ENCODE data around the gene SERPINE3. TPM values are rescaled to one million over a fixed set of nuclear protein-coding genes. Genes with fewer than 3 reads are reported as not detected.

Gene SERPINE3
- polyA plus RNA-seq, 1 of the 3 experiments (the other 2 are of a cell fraction) = not detected

GRCh38 chr13:51333826-51334225 is 5.7 kb upstream of the SERPINE3 start:
- no peaks in the 10 kb centered on the region for H3K9me3 ChIP-seq
- H3F3A ChIP-seq (replicated peaks; ENCODE audit: insufficient read depth) = no peaks in the 10 kb centered on the region
- H3K27ac ChIP-seq (ENCODE audit: low read depth in 2 of 2, low read length in 1 of 2) = no peak overlapping the region
- H3K4me1 ChIP-seq (ENCODE audit: control insufficient read depth in 1 of 2, insufficient read depth in 2 of 2, low read depth in 1 of 2, low read length in 1 of 2) = peaks cover 0 to 4% of the 10 kb centered on the region in 2 experiments; a peak in 1 of 4 replicates
- no peak overlapping the region for H3K9ac ChIP-seq
- no peak overlapping the region for H2AFZ ChIP-seq (ENCODE audit: low read depth)
- H3K79me2 ChIP-seq (ENCODE audit: insufficient read depth) = no peaks in the 10 kb centered on the region
- TF ChIP-seq, protein P1, sequence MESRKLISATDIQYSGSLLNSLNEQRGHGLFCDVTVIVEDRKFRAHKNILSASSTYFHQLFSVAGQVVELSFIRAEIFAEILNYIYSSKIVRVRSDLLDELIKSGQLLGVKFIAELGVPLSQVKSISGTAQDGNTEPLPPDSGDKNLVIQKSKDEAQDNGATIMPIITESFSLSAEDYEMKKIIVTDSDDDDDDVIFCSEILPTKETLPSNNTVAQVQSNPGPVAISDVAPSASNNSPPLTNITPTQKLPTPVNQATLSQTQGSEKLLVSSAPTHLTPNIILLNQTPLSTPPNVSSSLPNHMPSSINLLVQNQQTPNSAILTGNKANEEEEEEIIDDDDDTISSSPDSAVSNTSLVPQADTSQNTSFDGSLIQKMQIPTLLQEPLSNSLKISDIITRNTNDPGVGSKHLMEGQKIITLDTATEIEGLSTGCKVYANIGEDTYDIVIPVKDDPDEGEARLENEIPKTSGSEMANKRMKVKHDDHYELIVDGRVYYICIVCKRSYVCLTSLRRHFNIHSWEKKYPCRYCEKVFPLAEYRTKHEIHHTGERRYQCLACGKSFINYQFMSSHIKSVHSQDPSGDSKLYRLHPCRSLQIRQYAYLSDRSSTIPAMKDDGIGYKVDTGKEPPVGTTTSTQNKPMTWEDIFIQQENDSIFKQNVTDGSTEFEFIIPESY (IDR thresholded peaks at IDR 0.05; ENCODE audit: borderline replicate concordance, low read depth) = no peak
- TF ChIP-seq SIN3A (IDR thresholded peaks at IDR 0.05; ENCODE audit: borderline replicate concordance, low read depth, low read length) (no peak), TCF12 (IDR thresholded peaks at IDR 0.05) (no peak), CTCF (IDR thresholded peaks at IDR 0.05) (no peak), FOXM1 (IDR thresholded peaks at IDR 0.05; ENCODE audit: low read depth) (no peak), RXRA (IDR thresholded peaks at IDR 0.05; ENCODE audit: borderline replicate concordance, low read depth) (no peak), RCOR1 (IDR thresholded peaks at IDR 0.05; ENCODE audit: low read length) (no peak), MXI1 (IDR thresholded peaks at IDR 0.05; ENCODE audit: low read depth, low read length) (no peak)
- TF ChIP-seq, protein P2, sequence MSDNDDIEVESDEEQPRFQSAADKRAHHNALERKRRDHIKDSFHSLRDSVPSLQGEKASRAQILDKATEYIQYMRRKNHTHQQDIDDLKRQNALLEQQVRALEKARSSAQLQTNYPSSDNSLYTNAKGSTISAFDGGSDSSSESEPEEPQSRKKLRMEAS (IDR thresholded peaks at IDR 0.05; ENCODE audit: low read depth) = no peak
- H3K9me2 ChIP-seq = no peaks in the 10 kb centered on the region
- H3K4me3 ChIP-seq (ENCODE audit: low read depth in 2 of 2, low read length in 1 of 2) = no peak overlapping the region
- POLR2A ChIA-PET = no interaction called here
- CTCF ChIA-PET = no interaction called here
- no peak overlapping the region for H3K4me2 ChIP-seq
- H3K36me3 ChIP-seq (replicated peaks in 1 of 2; ENCODE audit: control insufficient read depth in 1 of 2, insufficient read depth in 2 of 2, low read length in 1 of 2) = no peaks in the 10 kb centered on the region
- H4K20me1 ChIP-seq (ENCODE audit: insufficient read depth) = no peaks in the 10 kb centered on the region
- no peak for DNase-seq
- no peaks in the 10 kb centered on the region for H3K27me3 ChIP-seq (ENCODE audit: insufficient read depth)

- Histone ChIP-seq H3K27me3 (ENCODE audit: insufficient read depth) (no peaks in the 10 kb centered on the region), H3K36me3 (replicated peaks in 1 of 2; ENCODE audit: control insufficient read depth in 1 of 2, insufficient read depth in 2 of 2, low read length in 1 of 2) (no peaks in the 10 kb centered on the region), H3K27ac (ENCODE audit: low read depth in 2 of 2, low read length in 1 of 2) (no peak overlapping the region), H3K9me3 (no peaks in the 10 kb centered on the region), H3K79me2 (ENCODE audit: insufficient read depth) (no peaks in the 10 kb centered on the region), H4K20me1 (ENCODE audit: insufficient read depth) (no peaks in the 10 kb centered on the region), H3K4me1 (ENCODE audit: control insufficient read depth in 1 of 2, insufficient read depth in 2 of 2, low read depth in 1 of 2, low read length in 1 of 2) (peaks cover 0 to 7% of the 10 kb centered on the region in 2 experiments; a peak in 1 of 4 replicates), H3F3A (replicated peaks; ENCODE audit: insufficient read depth) (no peaks in the 10 kb centered on the region), H3K4me3 (ENCODE audit: low read depth in 2 of 2, low read length in 1 of 2) (no peak overlapping the region), H3K9me2 (no peaks in the 10 kb centered on the region), H2AFZ (ENCODE audit: low read depth) (no peak overlapping the region), H3K4me2 (no peak overlapping the region), H3K9ac (no peak overlapping the region)
- no peak for TF ChIP-seq RAD21 (IDR thresholded peaks at IDR 0.05; ENCODE audit: low read length)
- TF ChIP-seq, protein P2 (IDR thresholded peaks at IDR 0.05; ENCODE audit: low read depth) = no peak
- no peak for TF ChIP-seq FOXJ3 (CRISPR knock-in tag; IDR thresholded peaks at IDR 0.05)
- TF ChIP-seq MXI1 (IDR thresholded peaks at IDR 0.05; ENCODE audit: low read depth, low read length) = no peak
- TF ChIP-seq YY1 (IDR thresholded peaks at IDR 0.05; ENCODE audit: low read depth) = no peak
- ChIA-PET POLR2A (no interaction called here), CTCF (no interaction called here)
- DNase-seq = no peak
- WGBS (ENCODE audit: low lambda C conversion rate) = 96% methylated on average over 5 of the region's 5 CpGs
Observed at GRCh38 chr13:51336746-51337145, 2.7 kb upstream of the SERPINE3 start.

Measured in SK-N-SH (cell line).